Smooth muscle cell of the brain vasculature (primary cell): ENCODE results near the gene GPR153.
"Not testable (repeated sequence)": the region's sequence is repeated elsewhere in the genome, so short reads cannot be mapped to it uniquely, and the experiment has no call there.

Experiments
- DNase-seq: peaks from one replicate; pipeline ENCODE4 v3.0.0-alpha.2; 2012; ENCODE audit warnings: low read depth, low spot score

Gene GPR153

DNA sequence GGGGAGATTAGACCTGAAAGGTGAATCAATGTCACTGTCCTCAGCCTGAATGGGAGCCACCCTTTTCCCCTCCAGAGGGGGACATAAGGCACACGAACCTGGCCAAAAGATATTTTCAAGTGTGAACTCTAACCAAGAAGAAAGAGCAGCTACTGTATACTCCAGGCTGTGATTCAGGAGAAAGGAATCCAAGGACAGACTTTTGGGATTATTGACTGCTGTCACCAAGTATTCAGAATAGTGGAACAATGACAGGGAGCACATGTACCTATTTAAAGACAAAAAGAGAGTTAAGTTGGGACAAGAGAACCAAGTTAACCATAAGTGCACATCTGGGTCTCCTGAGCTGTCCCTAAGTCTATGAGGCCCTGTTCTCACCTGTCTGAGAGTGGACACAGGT is 27.5 kb downstream of the GPR153 start:
- no peak for DNase-seq

DNA sequence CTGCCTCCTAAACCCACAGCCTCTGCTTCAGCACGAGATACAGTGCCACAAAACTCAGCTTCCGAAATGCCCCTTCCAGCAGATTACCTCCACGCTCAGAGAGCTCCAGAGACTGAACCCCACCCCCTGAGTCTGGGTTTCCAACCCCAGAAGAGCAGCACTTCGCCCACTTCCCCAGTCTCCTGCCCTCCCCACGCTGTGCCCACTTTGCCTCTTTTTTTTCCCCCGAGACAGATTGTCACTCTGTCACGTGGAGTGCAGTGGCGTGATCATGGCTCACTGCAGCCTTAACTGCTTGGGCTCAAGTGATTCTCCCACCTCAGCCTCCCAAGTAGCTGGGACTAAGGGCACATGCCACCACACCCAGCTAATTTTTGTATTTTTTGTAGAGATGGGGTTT is 35.2 kb downstream of the GPR153 start:
- DNase-seq: no peak

GRCh38 chr1:6224718-6225117 is 36.2 kb downstream of the GPR153 start:
- DNase-seq: no peak

GRCh38 chr1:6223617-6224016 is 37.3 kb downstream of the GPR153 start:
- DNase-seq: no peak

DNA sequence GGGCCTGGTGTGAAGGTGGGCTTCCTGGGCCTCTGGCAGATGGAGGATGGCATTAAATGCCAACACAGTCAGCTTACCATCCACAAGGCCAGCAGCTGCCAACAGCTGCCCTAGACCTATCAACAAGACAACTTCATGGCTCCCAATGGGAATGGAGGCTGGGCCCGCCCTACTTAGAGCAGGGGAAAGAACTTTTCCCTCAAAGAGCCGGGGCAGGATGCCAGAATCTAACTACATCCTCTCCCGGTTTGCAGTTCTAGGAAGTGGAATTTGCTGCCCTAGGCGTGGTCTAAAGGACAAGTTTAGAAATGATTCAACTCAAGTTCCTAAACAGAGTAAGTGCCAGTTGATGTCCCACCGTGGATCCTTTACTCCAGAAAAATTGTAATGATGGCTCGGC is 38.3 kb downstream of the GPR153 start:
- DNase-seq: no peak

DNA sequence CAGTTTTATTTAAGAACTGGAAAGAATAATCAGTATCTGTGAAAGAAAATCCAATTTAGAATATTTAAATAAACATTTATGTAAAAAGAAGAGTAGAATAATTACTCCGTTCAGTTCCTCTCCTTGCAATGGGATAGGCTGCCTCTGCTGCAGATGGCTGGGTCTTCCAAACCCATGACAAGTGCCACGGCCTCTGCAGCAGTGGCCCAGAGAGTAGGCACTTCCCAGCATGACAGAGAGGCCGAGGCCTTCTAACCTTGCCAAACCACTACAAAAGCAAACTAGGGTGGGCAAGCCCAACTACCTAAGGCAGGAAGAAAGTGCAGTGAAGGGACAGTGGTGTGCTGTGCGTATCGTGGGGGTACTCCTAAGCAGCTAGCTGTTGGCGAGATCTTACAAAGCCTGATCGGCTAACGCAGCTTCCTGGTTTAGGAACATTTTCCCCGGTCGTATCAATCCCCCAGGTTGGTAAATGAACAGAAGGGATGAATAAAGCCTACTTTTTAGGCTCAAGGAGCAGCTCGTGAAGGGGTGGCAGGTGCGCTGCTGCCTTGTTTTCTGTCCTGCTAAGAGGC is 39.6 kb downstream of the GPR153 start:
- DNase-seq: no peak

DNA sequence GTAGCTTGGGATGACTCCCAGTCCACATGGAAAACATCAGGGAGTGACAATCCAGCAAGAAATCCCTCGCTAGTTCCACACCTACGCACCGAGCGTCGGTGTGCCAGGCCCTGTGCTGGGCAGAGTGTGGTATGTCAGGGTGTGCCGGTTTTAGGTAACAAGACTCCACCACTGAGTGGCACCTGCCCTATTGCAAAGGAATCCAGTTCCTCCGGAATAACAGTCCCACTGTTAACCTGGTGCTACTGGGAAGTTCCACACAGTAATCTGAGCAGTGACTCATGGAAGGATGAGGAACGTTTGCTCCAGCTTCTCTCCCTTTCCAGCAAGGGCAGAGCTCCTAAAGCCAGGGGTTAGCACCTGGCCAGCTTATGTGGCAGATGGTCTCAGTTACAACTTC is 40.7 kb downstream of the GPR153 start:
- no peak for DNase-seq

DNA sequence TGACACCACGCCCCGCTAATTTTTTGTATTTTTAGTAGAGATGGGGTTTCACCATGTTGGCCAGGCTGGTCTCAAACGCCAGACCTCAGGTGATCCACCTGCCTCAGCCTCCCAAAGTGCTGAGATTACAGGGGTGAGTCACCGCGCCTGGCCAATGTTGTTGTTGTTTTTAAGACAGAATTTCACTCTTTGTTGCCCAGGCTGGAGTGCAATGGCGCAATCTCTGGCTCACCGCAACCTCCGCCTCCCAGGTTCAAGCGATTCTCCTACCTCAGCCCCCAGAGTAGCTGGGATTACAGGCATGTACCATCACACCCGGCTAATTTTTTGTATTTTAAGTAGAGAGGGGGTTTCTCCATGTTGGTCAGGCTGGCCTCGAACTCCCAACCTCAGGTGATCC is 41.3 kb downstream of the GPR153 start:
- DNase-seq: not testable (repeated sequence)

GRCh38 chr1:6218375-6219164 is 42.3 kb downstream of the GPR153 start:
- no peak for DNase-seq

- DNase-seq: no peak
Measured at GRCh38 chr1:6212193-6212959, 48.5 kb downstream of the GPR153 start.

DNA sequence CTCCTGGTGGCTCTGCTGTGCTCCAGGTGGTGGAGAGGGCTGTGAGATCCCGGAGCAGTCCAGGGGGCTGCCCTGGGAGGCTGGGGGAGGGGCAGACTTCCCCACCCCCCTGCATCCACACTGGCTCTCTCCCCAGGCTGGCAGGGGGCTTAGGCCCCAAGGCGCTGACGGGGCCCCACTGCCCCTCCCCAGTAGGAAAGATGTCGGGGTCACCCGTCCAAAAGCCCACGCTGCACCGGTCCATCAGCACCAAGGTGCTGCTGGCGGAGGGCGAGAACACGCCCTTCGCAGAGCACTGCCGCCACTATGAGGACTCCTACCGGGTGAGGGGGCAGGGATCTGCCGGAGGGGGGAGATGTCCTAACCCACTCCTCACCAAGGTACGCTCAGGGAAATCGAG is 49.2 kb downstream of the GPR153 start:
- DNase-seq: no peak

DNA sequence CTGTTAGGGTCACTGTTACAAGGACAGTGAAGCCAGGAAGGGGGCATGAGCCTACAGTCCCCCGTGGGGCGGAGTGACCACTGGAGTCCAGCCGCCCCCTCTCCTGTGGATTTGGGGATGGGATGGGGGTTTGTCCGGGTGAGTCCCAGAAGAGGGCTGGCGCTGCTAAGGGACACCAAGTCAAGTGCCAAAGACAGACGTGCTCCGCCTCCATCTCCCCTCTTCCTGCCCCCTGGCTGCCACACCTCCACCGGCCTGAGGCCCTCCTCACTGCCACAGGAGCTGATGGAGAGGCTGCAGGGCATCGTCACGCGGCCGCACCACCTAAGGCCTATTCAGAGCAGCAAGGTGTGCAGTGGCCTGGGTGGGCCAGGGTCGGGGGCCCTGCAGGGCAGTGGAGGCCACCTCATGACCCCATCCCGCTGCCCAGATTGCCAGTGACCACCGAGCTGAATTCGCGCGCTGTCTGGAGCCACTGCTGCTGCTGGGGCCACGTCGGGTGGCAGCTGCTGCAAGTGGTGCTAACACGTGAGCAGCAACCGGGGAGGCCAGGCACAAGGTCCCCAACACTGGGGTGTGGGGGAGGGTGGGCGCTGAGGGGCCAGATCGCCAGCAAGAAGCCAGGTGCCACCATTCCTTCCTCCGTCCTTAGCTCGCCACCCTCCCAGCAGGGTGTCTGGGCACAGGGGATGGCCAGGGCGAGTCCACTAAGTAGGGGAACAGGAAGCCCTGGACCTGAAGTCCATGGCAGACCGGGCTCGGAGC is 50.1 kb downstream of the GPR153 start:
- DNase-seq: no peak

GRCh38 chr1:6209661-6210580 is 51.0 kb downstream of the GPR153 start:
- no peak for DNase-seq

GRCh38 chr1:6208723-6209660 is 51.9 kb downstream of the GPR153 start:
- no peak for DNase-seq

DNA sequence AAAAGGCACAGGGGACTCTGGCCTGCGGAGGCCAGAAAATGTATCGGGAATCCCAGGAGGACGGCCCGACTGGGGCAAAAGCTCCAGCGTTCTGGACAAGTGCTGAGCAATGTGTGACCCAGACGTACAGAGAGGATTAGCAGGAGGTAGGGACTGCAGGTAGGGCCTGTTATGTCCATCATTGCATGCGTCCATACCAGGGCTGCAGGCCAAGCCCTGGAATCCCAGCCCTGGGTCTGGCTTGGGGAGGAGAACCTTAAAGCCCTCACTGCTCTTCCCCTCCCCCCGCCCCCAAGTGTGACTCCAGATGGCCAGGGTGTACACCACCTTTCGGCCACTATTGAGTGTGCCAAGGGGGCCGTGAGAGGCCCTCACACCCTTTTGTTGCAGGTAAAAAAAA is 53.0 kb downstream of the GPR153 start:
- DNase-seq: no peak

- DNase-seq: no peak
Measured at GRCh38 chr1:6207075-6207885, 53.6 kb downstream of the GPR153 start.

- no peak for DNase-seq
Measured at GRCh38 chr1:6206520-6206855, 54.4 kb downstream of the GPR153 start.

DNA sequence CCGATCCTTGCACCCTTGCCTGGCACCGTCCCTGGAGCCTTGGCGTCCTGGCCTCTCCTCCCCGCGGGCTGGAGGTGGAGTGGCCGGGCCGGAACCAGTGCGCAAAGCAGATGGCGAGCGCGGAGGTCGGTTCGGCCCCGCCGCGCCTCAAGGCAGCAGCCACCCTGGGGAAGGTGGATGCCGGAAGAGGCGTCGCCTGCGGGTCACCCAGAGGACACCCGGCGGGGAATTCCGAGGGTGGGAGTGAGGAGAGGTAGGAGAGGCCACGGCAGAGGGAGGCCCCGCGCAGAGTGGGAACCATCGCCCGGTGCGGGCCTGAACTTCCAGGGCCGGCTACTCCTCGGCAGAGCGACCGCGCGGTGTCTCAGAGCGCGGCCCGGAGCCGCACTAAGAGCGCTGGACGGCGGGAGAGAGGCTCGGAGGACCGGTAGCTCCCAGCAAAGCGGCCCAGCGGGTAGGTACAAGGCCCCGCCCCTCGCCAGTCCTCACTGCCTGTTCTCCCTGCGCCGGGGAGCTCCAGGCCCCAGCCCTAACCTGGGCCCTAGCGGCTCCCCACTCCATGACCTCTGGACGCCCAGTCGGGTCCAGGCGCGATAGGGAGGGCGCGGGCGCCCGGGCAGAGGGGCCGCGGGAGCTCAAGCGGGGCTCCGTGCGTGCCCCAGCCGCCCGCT is 54.9 kb downstream of the GPR153 start, which contains the start of gene RNF207:
RNF207 (plus strand) TSS at position 271 of the 671 bp plus-strand sequence. CDS start 417 bp downstream, outside the sequence.
- DNase-seq: no peak
